Head of caudate nucleus (tissue), 42 donors: ENCODE data around the gene TRERF1.
"Not testable (repeated sequence)": the region's sequence is repeated elsewhere in the genome, so short reads cannot be mapped to it uniquely, and the experiment has no call there.

Experiments used
- DNase-seq, 42 donors: peaks; one replicate each; pipeline versions ENCODE4 v3.0.0 to v3.0.0-alpha.2; 2020 to 2021; ENCODE audit warnings: mixed read lengths in 7 of 42
- intact Hi-C: fragments of 100-400 bp; cut with DNase I; formaldehyde crosslinking; loops from one replicate; pipeline ENCODE4 v1.15.0; 2022

TRERF1 gene

DNA sequence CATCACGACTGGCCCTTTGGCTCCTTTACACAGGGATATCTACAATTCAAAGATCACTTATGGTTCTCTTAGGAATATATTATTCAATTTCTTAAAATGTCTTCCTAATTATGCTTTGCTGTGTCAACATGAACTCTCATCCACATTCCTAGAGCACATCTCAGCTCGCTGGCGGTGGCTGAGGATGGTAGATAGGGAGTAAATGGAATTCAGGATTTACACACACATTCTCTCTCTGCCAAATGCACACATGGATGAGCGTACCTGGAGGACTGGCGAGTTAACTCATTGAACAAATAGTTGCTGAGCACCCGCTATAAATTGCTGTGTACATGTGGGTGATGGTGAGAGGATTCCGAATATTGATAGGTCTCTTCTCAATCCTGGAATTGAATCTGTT is 229.3 kb downstream of the TRERF1 start:
- intact Hi-C loops, result no loop called here
- no peak for DNase-seq

DNA sequence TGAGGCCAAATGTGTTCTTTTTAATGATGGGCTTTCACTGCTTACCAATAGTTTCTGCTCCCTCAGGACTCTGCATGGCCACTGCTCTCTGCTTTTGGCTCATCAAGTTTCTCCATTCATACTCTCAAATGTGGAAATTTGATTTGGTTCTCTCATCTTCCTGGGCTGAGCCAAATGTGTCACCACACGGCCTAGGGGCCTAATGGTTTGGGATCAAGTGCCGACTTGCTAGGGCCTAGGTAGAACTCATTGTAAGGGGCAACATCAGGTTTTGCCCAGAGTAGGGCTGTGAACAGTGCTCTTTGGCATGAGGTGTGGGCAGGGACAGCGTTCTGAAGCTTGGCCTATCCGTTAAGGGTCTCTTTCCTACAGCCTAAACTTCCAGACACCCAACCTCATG is 230.2 kb downstream of the TRERF1 start:
- intact Hi-C loops, result no loop called here
- no peak for DNase-seq

- intact Hi-C loops, result no loop called here
- DNase-seq, result no peak
Observed at GRCh38 chr6:42220807-42221206, 230.9 kb downstream of the TRERF1 start.

- peak; percentile 89 to 98 (median 95) for DNase-seq
- intact Hi-C loops, result loop anchor here (5.0 to 10.0 kb wide), 3 partner anchors 295 to 433 kb away; partner anchors contain the start of genes BYSL, MED20, PRICKLE4 and TOMM6
Observed at GRCh38 chr6:42217519-42218367, 234.0 kb downstream of the TRERF1 start, which contains the start of gene MRPS10. MRPS10 (minus strand) TSS chr6:42217861; CDS start chr6:42217849, 12 bp downstream.

DNA sequence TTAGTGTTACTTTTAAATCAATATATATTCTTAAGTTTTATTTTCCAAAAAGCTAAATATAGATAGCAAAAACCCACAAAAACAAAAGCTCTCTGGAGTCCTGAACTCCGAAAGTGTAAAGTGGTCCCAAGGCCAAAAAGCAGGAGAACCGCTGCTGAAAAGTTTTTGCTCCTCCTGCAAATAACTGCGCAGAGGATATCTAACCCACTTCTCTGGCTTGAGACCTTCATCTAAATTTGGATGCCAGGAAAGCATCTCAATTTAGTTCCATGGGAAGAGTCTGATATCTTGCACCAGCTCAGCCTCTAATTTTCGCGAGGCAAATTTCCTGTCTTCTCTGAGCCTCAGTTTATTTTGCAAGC is 234.6 kb downstream of the TRERF1 start:
- intact Hi-C loops, result loop anchor here (5.0 to 10.0 kb wide), 3 partner anchors 295 to 432 kb away; partner anchors contain the start of genes BYSL, MED20, PRICKLE4 and TOMM6
- DNase-seq, result no peak

DNA sequence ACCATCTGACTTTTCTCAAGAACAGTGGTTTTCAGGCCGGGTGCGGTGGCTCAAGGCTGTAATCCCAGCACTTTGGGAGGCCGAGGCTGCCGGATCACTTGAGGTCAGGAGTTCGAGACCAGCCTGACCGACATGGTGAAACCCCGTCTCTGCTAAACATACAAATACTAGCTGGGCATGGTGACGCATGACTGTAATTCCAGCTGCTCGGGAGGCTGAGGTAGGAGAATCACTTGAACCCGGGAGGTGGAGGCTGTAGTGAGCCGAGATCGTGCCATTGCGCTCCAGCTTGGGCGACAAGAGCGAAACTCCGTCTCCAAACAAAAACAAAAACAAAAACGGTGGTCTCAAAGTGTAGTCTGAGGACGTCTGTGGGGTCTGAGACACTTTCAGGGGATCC is 235.2 kb downstream of the TRERF1 start:
- not testable (repeated sequence) for DNase-seq
- intact Hi-C loops, result loop anchor here (5.0 to 10.0 kb wide), 3 partner anchors 294 to 432 kb away; partner anchors contain the start of genes BYSL, MED20, PRICKLE4 and TOMM6

GRCh38 chr6:42212442-42212841 is 239.3 kb downstream of the TRERF1 start:
- intact Hi-C loops, result loop anchor here (10.0 kb wide), 2 partner anchors 332 to 428 kb away; partner anchors contain the start of genes PRICKLE4 and TOMM6
- DNase-seq, result no peak

GRCh38 chr6:42211726-42212125 is 240.0 kb downstream of the TRERF1 start:
- intact Hi-C loops, result loop anchor here (10.0 kb wide), 2 partner anchors 333 to 427 kb away; partner anchors contain the start of genes PRICKLE4 and TOMM6
- DNase-seq, result no peak

GRCh38 chr6:42210551-42210950 is 241.2 kb downstream of the TRERF1 start:
- no peak for DNase-seq
- intact Hi-C loops, result loop anchor here (10.0 kb wide), 2 partner anchors 334 to 426 kb away; partner anchors contain the start of genes PRICKLE4 and TOMM6

GRCh38 chr6:42207559-42207958 is 244.2 kb downstream of the TRERF1 start:
- intact Hi-C loops, DNase-seq: not testable (repeated sequence)

DNA sequence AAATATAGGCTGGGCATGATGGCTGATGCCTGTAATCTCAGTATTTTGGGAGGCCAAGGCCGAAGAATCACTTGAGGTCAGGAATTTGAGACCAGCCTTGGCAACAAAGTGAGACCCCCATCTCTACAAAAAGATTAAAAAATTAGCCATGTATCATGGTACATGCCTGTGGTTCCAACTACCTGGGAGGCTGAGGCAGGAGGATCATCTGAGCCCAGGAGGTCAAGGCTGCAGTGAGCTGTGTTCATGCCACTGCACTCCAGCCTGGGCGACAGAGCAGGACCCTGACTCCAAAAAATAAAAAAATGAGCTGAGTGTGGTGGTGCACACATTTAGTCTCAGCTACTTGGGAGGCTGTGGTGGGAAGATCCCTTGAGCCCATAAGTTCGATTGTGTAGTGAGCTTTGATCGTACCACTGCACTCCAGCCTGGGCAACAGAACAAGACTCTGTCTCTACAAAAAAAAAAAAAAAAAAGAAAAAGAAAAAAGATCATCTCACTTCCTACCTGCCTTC is 246.9 kb downstream of the TRERF1 start:
- no peak for DNase-seq
- intact Hi-C loops, result no loop called here

- intact Hi-C loops, result no loop called here
- no peak for DNase-seq
Observed at GRCh38 chr6:42203183-42203582, 248.5 kb downstream of the TRERF1 start.

DNA sequence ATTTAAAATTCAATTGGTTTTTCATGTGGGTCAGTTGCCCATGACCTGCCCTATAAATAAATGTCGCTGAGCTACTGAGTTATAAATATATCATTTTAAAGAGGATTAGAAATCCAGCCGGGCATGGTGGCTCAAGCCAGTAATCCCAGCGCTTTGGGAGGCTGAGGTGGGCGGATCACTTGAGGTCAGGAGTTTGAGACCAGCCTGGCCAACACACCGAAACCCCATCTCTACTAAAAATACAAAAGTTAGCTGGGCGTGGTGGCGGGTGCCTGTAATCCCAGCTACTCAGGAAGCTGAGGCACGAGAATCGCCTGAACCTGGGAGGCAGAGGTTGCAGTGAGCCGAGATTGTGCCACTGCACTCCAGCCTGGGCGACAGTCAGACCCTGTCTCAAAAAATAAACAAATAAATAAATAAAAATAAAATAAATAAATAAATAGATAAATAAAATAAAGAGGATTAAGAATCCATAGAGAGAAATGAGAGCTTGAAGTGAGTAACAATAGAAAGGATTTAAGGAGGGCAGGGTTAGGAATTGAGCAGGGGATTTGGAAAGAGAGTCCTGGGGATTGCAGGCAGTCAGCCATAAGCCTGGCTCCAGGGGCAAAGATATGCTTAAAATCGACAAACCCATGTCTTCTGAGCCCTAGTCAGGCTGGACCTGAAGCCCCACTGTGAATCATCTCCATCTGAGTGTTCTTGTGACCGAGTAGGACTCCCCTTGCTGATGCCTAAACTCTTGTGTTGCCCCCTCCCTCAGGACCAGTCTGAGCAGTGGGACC is 249.4 kb downstream of the TRERF1 start:
- DNase-seq, intact Hi-C loops: not testable (repeated sequence)

- intact Hi-C loops, result no loop called here
- DNase-seq, result no peak
Observed at GRCh38 chr6:42201382-42201781, 250.3 kb downstream of the TRERF1 start.

DNA sequence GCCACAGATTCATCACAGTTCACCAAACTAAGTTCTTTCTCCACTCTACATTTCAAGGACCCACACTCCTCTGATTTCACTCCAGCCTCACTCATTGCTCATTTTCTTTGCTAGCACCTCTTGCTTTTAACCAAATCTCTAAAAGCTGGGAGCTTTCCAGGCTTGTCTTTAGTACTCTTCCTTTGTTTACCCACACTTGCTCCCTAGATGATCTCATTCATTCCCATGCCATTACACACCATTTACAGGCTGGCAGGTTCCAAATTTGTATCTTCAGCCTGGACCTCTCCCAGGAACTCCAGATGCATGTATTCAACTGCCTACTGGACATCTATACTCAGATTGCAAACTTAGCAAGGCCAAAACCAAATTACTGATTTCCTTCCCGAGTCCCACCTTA is 251.7 kb downstream of the TRERF1 start:
- intact Hi-C loops, result no loop called here
- DNase-seq, result no peak

- intact Hi-C loops, result no loop called here
- DNase-seq, result no peak
Observed at GRCh38 chr6:42199106-42199981, 252.4 kb downstream of the TRERF1 start.

DNA sequence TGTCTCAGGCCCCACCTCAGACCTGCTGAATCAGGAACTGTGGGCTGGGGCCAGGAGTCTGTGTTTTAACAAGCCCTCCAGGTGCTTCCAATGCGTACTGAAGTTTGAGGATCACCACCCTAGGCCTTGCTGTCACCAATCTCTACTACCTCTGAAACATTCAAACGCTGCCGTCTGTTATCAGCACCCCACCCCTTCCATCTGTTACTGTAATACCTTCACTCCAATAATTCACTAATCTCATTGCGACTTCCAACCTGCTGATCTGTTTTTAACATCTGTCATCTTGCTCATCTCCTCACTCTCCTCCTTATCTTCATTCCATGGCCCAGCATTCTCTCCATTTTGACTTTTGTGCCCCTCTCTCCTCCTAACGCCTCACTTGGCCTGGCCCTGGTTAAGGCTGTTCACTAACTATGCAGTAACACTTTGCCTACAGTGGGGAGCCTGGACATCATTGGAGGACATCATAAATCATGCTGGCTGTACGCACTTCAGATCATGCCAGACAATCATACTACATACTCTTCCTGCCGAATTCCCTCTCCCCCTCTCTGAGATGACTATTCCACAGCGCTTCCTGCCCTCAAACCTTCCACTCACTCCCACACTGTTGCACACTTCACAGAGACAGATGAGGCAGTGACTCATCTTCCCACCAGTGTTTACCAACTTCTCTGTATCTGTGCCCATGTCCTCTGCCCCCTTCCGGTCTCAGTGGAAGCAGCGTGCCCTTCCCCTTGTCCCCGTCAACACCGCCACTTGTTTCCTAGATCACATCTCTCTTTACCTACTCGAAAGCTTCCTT is 254.0 kb downstream of the TRERF1 start:
- intact Hi-C loops, result no loop called here
- peak in 31 of 42 donors; percentile 9 to 78 (median 47) for DNase-seq

DNA sequence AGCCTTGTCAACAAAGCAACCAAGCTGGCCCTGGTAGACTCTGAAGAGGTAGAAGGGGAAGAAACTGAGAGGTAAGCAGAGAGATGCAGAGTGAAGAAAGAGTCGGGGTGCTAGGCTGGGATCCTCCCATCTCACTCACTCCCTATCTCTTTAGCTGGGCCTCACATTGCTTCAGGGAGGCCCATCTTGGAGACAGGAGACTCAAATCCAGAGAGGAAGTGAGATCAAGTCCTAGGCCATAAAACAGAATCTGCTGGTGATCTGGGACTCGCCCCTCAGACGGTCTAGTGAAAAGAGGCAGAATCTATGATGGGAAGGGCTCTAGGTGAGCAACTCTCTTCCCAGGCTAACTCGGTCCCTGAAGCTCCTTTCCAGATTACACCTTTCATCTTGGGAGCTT is 256.3 kb downstream of the TRERF1 start:
- intact Hi-C loops, result no loop called here
- DNase-seq, result no peak
